H7 (cell line): ENCODE measurements around the gene SIGLEC1. TPM values are rescaled to one million over a fixed set of nuclear protein-coding genes. Genes with fewer than 3 reads are reported as not detected.

Experiments
- DNase-seq: peaks from one replicate; pipeline ENCODE4 v3.0.0; 2012
- H3K27me3 ChIP-seq: 2 replicates; pipeline ENCODE4 v1.6.0; 2011; ENCODE audit warnings: mild to moderate bottlenecking, low read length; ENCODE audit not compliant: control insufficient read depth, insufficient read depth
- H3K36me3 ChIP-seq: replicated peaks from 2 replicates; pipeline ENCODE4 v1.5.1; 2011; ENCODE audit warnings: low read length; ENCODE audit not compliant: control insufficient read depth, insufficient read depth
- H3K4me3 ChIP-seq: 2 replicates; pipeline ENCODE4 v1.5.1; 2011; ENCODE audit warnings: low read depth, mild to moderate bottlenecking, control low read depth, low read length, moderate library complexity; ENCODE audit not compliant: insufficient read depth
- total RNA-seq: library from RNA; depleted of rRNA; stranded (reverse); fragments of >200 nt; shearing (Covaris generic); gene quantifications from 2 replicates; pipeline ENCODE4 v1.2.3, GENCODE V29; 2014

The SIGLEC1 gene
- total RNA-seq, 1 experiment from 2014 or later: not detected

DNA sequence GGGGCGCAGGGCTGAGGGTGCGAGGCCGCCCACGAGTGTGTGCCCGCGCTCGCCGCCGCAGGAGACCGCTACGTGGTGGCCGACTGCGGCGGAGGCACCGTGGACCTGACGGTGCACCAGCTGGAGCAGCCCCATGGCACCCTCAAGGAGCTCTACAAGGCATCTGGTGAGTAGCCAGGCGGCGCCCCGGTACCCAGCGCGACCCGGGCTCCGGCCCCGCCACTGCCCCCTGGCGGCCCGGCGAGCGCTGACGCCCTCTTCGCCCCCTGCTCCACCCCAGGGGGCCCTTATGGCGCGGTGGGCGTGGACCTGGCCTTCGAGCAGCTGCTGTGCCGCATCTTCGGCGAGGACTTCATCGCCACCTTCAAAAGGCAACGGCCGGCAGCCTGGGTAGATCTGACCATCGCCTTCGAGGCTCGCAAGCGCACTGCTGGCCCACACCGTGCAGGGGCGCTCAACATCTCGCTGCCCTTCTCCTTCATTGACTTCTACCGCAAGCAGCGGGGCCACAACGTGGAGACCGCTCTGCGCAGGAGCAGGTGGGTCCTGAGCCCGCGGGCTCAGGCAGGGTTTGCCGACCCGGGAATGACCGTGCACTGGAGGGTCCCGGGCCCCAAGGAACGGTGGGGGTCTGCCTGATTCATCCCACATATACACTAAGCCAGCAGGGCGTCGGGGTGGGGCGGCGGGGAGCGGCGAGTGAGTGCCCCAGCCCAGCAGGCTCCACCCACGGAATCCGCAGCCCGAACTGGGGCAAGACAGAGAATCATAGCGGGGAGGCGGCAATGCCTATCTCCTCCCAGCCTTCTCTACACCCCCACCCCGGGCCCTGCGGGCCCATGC is 37.5 kb upstream of the SIGLEC1 start:
- H3K27me3 ChIP-seq: peaks cover 66% of the 10 kb centered on the region
- peak; percentile 99 for DNase-seq
- H3K36me3 ChIP-seq: no peaks in the 10 kb centered on the region
- peak overlapping the region; percentile 46 for H3K4me3 ChIP-seq

GRCh38 chr20:3749087-3749688 is 36.8 kb upstream of the SIGLEC1 start:
- DNase-seq: peak; percentile 67
- peaks cover 66% of the 10 kb centered on the region for H3K27me3 ChIP-seq
- no peaks in the 10 kb centered on the region for H3K36me3 ChIP-seq
- H3K4me3 ChIP-seq: peak overlapping the region; percentile 46

GRCh38 chr20:3748073-3748472 is 35.7 kb upstream of the SIGLEC1 start:
- Histone ChIP-seq H3K36me3 (no peaks in the 10 kb centered on the region), H3K4me3 (no peak overlapping the region), H3K27me3 (peaks cover 66% of the 10 kb centered on the region)
- no peak for DNase-seq

DNA sequence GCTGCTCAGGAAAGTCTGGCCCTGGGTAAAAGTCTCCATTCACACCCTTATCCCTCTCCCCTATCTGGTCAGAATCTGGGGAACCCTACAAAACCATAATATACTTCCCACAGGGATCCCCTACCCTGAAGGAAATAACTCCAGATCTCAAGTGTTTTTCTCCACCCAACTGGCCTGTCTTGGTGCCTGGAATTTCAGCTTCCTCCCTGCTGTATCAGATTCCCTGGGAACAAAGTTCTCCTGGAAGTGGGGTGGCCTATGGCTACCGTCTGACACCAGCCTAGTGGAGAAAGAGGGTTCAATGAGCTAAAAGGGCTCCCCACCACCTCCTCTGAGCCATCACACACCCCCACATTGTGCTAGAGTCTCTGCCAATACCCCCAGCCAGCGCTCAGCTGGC is 35.1 kb upstream of the SIGLEC1 start:
- H3K27me3 ChIP-seq: peaks cover 62% of the 10 kb centered on the region
- no peak for DNase-seq
- no peaks in the 10 kb centered on the region for H3K36me3 ChIP-seq
- H3K4me3 ChIP-seq: no peak overlapping the region

DNA sequence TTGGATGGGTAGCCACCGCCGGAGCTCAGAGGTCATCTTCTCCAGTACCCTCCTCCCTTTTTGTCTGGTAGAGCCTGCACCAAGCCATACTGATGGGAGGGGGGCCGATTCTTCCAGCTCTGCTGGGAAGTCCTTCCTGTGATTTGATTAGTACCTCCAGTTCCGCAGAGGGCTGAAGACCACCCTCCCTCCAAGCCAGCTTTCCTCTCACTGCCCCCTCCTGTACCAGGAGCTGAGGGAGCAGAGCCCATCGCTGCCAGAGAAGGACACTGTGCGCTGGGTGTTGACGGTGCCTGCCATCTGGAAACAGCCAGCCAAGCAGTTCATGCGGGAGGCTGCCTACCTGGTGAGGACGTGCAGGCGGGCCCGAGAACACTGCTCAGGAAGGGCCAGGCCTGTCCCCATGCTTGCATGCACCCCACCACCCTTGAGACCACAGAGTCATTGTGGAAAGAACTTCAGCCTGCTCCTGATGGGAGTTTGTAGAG is 33.3 kb upstream of the SIGLEC1 start:
- peaks cover 46% of the 10 kb centered on the region for H3K27me3 ChIP-seq
- peak; percentile 68 for DNase-seq
- H3K36me3 ChIP-seq: no peaks in the 10 kb centered on the region
- peak overlapping the region; percentile 73 for H3K4me3 ChIP-seq

DNA sequence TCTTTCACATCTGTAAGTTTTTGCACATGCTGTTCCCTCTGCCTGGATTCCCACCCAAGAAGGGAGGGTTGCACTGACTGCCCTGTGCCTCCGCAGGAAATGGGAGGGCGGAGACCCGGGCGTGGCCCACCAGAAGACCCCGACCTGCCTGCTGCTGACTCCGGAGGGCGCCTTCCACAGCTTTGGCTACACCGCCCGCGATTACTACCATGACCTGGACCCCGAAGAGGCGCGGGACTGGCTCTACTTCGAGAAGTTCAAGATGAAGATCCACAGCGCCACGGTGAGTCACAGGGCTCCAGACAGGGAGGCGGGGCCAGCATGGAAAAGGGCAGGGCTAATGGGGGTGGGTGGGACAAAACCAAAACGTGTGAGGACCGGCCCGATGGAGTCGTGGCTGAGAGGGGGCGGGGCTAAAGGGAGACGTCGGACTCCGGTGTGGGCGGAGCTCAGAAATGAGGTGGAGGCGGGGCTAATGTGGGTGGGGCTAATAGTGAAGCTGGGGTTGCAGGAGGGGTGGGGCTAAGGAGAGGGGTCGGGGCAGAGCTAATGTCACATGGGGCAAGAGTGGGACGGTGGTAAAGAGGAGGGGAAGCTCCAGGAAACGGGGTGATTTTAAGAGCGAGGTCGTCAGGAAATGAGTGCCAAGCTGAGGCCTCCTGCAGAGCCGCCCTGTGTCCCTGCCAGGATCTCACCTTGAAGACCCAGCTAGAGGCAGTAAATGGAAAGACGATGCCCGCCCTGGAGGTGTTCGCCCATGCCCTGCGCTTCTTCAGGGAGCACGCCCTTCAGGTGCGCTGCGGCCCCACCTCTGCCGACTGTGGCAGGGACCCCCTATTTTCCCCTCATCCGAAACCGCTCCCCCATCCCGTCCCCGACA is 32.6 kb upstream of the SIGLEC1 start:
- peak overlapping the region; percentile 73 for H3K4me3 ChIP-seq
- peak; percentile 99 for DNase-seq
- H3K36me3 ChIP-seq: no peaks in the 10 kb centered on the region
- H3K27me3 ChIP-seq: peaks cover 39% of the 10 kb centered on the region

GRCh38 chr20:3744037-3744436 is 31.6 kb upstream of the SIGLEC1 start:
- H3K4me3 ChIP-seq: no peak overlapping the region
- no peaks in the 10 kb centered on the region for H3K36me3 ChIP-seq
- DNase-seq: no peak
- H3K27me3 ChIP-seq: peaks cover 30% of the 10 kb centered on the region

GRCh38 chr20:3743251-3743650 is 30.9 kb upstream of the SIGLEC1 start:
- no peaks in the 10 kb centered on the region for H3K36me3 ChIP-seq
- H3K4me3 ChIP-seq: no peak overlapping the region
- DNase-seq: no peak
- peaks cover 25% of the 10 kb centered on the region for H3K27me3 ChIP-seq

- Histone ChIP-seq H3K36me3 (no peaks in the 10 kb centered on the region), H3K27me3 (peaks cover 14% of the 10 kb centered on the region), H3K4me3 (no peak overlapping the region)
- peak; percentile 67 for DNase-seq
Observed at GRCh38 chr20:3741836-3742458, 29.5 kb upstream of the SIGLEC1 start.

- Histone ChIP-seq H3K4me3 (no peak overlapping the region), H3K27me3 (peaks cover 6% of the 10 kb centered on the region; the same call in 1 of the 2 replicates), H3K36me3 (no peaks in the 10 kb centered on the region)
- DNase-seq: no peak
Observed at GRCh38 chr20:3740615-3741301, 28.4 kb upstream of the SIGLEC1 start.

DNA sequence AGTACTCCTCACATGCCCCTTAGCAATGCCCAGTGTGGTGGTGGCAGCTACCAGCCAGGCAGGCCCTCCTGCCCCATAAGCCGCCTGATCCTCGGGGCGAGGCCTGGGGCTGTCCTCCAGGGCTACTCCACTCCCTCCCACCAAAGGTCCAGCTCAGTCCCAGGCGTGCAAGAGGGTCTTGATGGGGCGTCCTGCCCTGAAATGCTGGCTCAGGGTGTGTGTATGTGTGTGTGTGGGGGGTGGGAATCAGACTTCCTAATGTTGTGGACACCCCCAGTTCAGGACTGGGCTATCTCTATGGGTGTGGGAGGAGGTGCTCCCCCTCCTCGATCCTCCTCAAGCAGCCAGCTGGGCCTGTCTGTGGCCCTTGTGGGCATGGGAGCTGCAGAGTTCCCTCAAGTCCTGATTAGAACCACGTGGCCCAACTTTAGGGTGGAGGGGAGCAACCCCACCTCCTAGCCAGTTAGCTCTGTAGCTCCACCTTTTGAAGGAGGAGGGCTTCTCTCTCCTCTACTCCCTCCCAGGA is 27.6 kb upstream of the SIGLEC1 start:
- no peaks in the 10 kb centered on the region for H3K36me3 ChIP-seq
- no peak overlapping the region for H3K4me3 ChIP-seq
- DNase-seq: peak; percentile 66

GRCh38 chr20:3739054-3739925 is 26.9 kb upstream of the SIGLEC1 start:
- no peaks in the 10 kb centered on the region; the same call in 1 of the 2 replicates for H3K27me3 ChIP-seq
- no peak overlapping the region for H3K4me3 ChIP-seq
- DNase-seq: peak; percentile 59
- no peaks in the 10 kb centered on the region for H3K36me3 ChIP-seq

More for the DNA sequence above, 27.6 kb upstream of the SIGLEC1 start:
- no peaks in the 10 kb centered on the region; the same call in 1 of the 2 replicates for H3K27me3 ChIP-seq
